GM18511 (cell line): Measurements from ENCODE around the gene GYS2.

Experiments
- ATAC-seq: cut with Tn5 transposase; IDR thresholded peaks from one replicate; pipeline ENCODE4 v1.9.1; 2021; ENCODE audit warnings: mild to moderate bottlenecking, moderate library complexity; ENCODE audit not compliant: unreplicated experiment

Gene GYS2

GRCh38 chr12:21558100-21558679, 46.5 kb downstream of the GYS2 start:
- no peak for ATAC-seq

GRCh38 chr12:21553329-21553675, 51.3 kb downstream of the GYS2 start:
- ATAC-seq: no peak

- ATAC-seq: no peak
Measured at GRCh38 chr12:21552635-21553328, 51.9 kb downstream of the GYS2 start.

GRCh38 chr12:21551841-21552465, 52.7 kb downstream of the GYS2 start:
- no peak for ATAC-seq

DNA sequence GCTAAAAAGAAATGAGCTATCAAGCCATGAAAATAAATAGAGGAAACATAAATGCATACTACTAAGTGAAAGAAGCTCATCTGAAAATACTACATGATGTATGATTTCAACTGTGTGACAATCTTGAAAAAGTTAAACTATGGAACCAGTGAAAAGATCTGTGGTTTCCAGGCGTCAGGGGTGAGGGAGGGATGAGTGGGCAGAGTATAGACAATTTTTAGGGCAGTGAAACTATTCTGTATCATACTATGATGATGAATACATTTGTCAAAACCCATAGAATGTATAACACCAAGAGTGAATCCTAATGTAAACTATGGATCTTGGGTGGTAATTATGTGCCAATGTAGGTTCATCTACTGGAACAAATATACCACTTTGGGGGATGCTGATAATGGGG, 57.2 kb downstream of the GYS2 start:
- no peak for ATAC-seq

GRCh38 chr12:21546716-21547115, 57.9 kb downstream of the GYS2 start:
- no peak for ATAC-seq

DNA sequence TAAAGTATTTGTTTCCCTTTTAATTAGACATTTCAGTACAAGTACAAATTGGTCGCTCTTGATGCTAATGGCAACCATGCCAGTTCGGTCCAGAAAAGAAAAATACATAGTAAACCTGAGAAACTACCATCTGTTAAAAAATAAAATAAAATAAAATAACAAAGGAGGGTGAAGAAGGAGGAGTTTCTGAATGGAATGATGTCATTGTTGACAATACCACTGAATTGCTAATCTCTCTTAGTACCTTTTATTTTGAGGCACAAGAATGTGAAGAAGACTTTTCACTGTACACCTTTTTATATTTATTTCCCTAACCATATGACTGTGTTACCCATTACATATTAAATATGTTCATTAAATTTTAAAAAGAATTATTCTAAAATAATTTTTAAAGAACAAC, 59.1 kb downstream of the GYS2 start:
- no peak for ATAC-seq

GRCh38 chr12:21543151-21543550, 61.5 kb downstream of the GYS2 start:
- no peak for ATAC-seq

DNA sequence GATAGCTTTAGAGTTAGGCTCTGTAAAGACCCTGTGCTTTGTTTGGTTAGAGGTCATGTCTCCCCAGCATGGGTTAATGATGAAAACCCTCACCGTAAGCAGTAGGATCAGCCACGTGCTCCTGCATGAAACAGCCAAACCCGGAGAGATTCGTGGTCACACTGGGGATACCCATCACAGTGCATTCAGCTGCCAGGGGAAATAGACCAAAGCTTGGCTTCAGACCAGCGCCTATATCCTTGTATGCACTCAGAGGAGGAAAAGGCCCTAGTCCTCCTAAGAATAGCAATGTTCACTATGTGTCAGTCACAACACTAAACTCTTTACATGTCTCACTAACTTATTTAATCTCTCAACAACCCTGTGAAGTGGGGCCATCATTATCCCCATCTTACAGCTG, 62.2 kb downstream of the GYS2 start:
- peak; percentile 56 for ATAC-seq

DNA sequence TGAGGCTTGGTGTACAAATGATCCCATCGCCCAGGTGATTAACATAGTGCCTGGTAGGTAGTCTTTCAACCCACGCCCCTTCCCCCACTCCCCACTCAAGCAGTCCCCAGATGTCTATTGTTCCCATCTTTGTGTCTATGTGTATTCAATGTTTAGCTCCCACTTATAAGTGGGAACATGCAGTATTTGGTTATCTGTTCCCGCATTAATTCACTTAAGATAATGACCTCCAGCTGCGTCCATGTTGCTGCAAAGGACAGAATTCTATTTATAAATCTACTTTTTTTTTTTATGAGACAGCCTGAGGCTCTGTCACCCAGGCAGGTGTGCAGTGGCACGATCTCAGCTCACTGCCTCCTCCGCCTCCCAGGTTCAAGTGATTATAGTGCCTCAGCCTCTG, 62.9 kb downstream of the GYS2 start:
- no peak for ATAC-seq

GRCh38 chr12:21539797-21540196, 64.8 kb downstream of the GYS2 start:
- no peak for ATAC-seq

GRCh38 chr12:21538061-21538653, 66.5 kb downstream of the GYS2 start:
- no peak for ATAC-seq

GRCh38 chr12:21529456-21529855, 75.2 kb downstream of the GYS2 start:
- ATAC-seq: no peak

DNA sequence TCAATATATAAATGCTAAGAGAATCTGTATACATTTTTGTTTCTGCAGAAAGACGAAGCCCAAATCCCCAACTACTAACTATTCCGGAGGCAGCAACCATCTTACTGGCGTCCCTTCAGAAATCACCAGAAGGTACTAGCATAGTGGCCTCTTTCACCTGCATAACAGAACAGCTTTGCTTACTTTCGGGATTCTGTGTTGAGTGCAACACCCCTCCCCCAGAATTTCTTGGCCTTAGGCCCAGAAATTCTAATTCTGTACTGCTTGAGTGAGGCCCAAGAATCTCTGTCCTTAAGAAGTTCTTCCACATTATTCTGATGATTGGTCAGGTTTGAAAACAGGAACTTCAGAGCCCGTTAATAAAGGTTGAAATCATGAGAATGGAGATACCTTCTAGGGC, 75.7 kb downstream of the GYS2 start:
- ATAC-seq: no peak

DNA sequence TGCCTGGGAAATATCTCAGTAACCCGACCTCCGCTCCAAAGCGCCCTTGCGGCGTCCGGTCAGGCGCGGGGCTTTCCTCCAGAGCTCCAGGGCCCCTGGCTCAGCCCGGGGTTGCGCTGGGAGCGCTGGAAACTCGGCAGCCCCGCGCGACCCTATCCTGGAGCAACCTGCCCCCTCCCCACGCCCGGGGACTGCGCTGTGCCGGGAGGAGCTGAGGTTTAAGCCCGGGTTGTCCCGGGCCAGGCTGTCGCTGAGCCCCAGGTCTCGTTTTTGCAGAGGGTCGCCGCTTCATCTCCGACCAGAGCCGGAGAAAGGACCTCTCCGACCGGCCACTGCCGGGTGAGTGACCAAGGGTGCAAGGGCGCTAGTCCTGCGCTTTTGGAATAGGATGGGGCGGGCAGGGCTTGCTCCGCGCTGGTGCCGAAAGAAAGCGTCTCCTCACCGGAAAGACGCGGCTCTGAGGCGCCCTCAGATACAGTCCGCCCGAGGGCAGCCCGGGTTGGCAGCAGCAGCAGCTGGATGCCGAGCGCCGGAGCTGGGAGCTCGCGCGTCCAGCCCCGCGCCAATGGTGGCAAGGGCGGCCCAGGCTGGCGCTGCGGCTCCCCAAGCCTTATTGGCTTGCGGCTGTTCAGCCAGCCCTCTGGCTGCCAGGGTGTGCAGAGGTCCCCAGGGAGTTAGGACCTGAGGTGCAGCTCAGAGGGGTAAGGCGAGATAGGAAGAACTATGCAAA, 77.0 kb downstream of the GYS2 start:
- peak; percentile 96 for ATAC-seq

- no peak for ATAC-seq
Measured at GRCh38 chr12:21526721-21527345, 77.8 kb downstream of the GYS2 start.

DNA sequence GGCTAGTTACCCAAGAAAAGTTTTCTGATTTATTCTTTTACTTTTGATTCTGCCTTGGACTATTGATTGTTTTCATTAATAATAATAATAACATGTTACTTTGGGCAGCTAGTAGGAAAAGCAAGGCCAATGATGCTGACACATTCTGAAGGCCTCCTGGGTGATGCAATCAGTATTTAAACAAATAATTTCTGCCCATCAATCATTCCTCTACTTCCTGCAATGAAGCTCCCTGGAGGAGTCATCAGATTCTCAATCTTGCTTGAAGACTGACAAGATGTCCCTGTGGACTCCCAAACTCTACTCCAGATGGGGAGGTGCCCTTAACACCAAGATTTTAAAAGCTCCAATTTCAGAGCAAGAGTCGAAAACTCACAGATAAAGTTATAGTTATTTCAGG, 78.6 kb downstream of the GYS2 start, which contains the start of gene SPX:
SPX (plus strand) TSS at position 244 of the 400 bp plus-strand sequence. CDS start 177 bp downstream, outside the sequence.
- no peak for ATAC-seq

GRCh38 chr12:21523148-21523547, 81.5 kb downstream of the GYS2 start:
- ATAC-seq: no peak

DNA sequence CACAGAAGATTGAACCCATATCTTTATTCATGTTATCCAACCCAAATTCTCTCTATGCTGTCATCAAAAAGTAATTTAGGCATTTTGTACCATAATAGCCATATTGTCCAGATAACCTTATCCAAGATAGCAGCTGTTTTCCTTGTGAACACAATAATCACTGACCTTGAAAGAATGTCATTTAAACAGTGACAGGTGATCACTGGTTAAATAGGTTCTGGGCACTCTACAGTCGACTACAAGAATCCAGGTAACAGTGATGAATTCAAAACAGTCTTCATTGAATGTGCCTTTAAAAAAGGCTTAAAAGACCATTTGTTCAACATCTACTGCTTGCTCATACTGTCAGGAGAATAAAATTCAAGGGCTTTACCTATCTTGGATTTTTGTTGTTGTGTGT, 83.1 kb downstream of the GYS2 start:
- ATAC-seq: no peak

GRCh38 chr12:21518451-21518850, 86.2 kb downstream of the GYS2 start:
- no peak for ATAC-seq

DNA sequence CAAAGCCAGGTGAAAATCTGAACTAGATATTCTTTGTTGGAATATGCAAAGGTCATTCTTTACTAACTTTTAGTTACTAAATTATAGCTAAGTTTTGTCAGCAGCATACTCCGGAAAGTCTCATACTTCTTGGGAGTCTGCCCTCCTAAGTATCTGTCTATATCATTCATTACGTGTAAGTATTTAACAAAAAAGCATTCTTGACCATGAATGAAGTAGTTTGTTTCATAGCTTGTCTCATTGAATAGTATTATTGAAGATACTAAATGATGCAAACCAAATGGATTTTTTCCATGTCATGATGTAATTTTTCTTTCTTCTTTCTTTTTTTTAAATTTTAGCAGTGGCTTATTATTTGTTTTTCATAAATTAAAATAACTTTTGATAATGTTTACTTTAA, 88.4 kb downstream of the GYS2 start:
- ATAC-seq: no peak
